ENCODE measurements around the gene PTPRT. TPM values are rescaled to one million over a fixed set of nuclear protein-coding genes. Genes with fewer than 3 reads are reported as not detected.

PTPRT gene
- total RNA-seq, 6 donors from 2014 or later, result 0.20 to 7.1 (median 3.8) TPM

- Histone ChIP-seq H3K27me3 (no peaks in the 10 kb centered on the region), H3K9me3 (peaks cover 0 to 5% (median 0%) of the 10 kb centered on the region in 4 donors), H3K4me1 (no peaks in the 10 kb centered on the region), H3K4me3 (no peak overlapping the region), H3K36me3 (no peaks in the 10 kb centered on the region), H3K27ac (no peak overlapping the region)
- no peak for DNase-seq
- 89 to 92% methylated on average over 4 of the region's 4 CpGs for WGBS, 2 donors
- no peak for ATAC-seq (ENCODE audit: low FRiP score in 2 of 2)
- no peak for TF ChIP-seq EP300 (IDR thresholded peaks at IDR 0.05)
Measured at GRCh38 chr20:42741906-42742305, 447.8 kb downstream of the PTPRT start.

- Histone ChIP-seq H3K4me3 (no peak overlapping the region), H3K27ac (no peak overlapping the region), H3K27me3 (no peaks in the 10 kb centered on the region), H3K4me1 (no peaks in the 10 kb centered on the region), H3K36me3 (no peaks in the 10 kb centered on the region), H3K9me3 (peaks cover 0 to 5% (median 0%) of the 10 kb centered on the region in 4 donors)
- ATAC-seq (ENCODE audit: low FRiP score in 2 of 2), result no peak
- DNase-seq, result no peak
- no peak for TF ChIP-seq POLR2A (IDR thresholded peaks at IDR 0.05)
- TF ChIP-seq POLR2AphosphoS5 (IDR thresholded peaks at IDR 0.05), result no peak
- TF ChIP-seq EP300 (IDR thresholded peaks at IDR 0.05), result no peak
- TF ChIP-seq CTCF (IDR thresholded peaks at IDR 0.05), result no peak
- 53 to 61% methylated on average over 6 of the region's 6 CpGs for WGBS, 2 donors
Measured at GRCh38 chr20:42740226-42740870, 449.4 kb downstream of the PTPRT start.

- 71 to 78% methylated on average over 3 of the region's 3 CpGs for WGBS, 2 donors
- no peak for DNase-seq
- peak in 1 of 2 donors; percentile 56 for ATAC-seq (ENCODE audit: low FRiP score in 2 of 2)
- no peaks in the 10 kb centered on the region for H3K27me3 ChIP-seq
- no peak overlapping the region for H3K27ac ChIP-seq
- peaks cover 0 to 5% (median 0%) of the 10 kb centered on the region in 4 donors for H3K9me3 ChIP-seq
- H3K36me3 ChIP-seq, result no peaks in the 10 kb centered on the region
- TF ChIP-seq POLR2A (IDR thresholded peaks at IDR 0.05), result no peak
- no peak for TF ChIP-seq POLR2AphosphoS5 (IDR thresholded peaks at IDR 0.05)
- no peak for TF ChIP-seq EP300 (IDR thresholded peaks at IDR 0.05)
- no peak for TF ChIP-seq CTCF (IDR thresholded peaks at IDR 0.05)
- H3K4me1 ChIP-seq, result no peaks in the 10 kb centered on the region
- H3K4me3 ChIP-seq, result no peak overlapping the region
Measured at GRCh38 chr20:42739683-42740082, 450.0 kb downstream of the PTPRT start.

- Histone ChIP-seq H3K27me3 (no peaks in the 10 kb centered on the region), H3K9me3 (no peaks in the 10 kb centered on the region), H3K27ac (no peak overlapping the region), H3K4me1 (no peaks in the 10 kb centered on the region), H3K36me3 (no peaks in the 10 kb centered on the region), H3K4me3 (no peak overlapping the region)
- 78 to 87% methylated on average over 3 to 7 of the region's 7 CpGs for WGBS, 2 donors
- TF ChIP-seq CTCF (IDR thresholded peaks at IDR 0.05) (no peak), EP300 (IDR thresholded peaks at IDR 0.05) (no peak), POLR2AphosphoS5 (IDR thresholded peaks at IDR 0.05) (no peak), POLR2A (IDR thresholded peaks at IDR 0.05) (no peak)
- DNase-seq (peak in 1 of 2 donors; percentile 13), ATAC-seq (ENCODE audit: low FRiP score in 2 of 2) (no peak)
Measured at GRCh38 chr20:42735539-42735938, 454.2 kb downstream of the PTPRT start.

- no peak for TF ChIP-seq POLR2A (IDR thresholded peaks at IDR 0.05)
- no peak for TF ChIP-seq CTCF (IDR thresholded peaks at IDR 0.05)
- TF ChIP-seq POLR2AphosphoS5 (IDR thresholded peaks at IDR 0.05), result no peak
- TF ChIP-seq EP300 (IDR thresholded peaks at IDR 0.05), result no peak
- Histone ChIP-seq H3K9me3 (no peaks in the 10 kb centered on the region), H3K4me3 (no peak overlapping the region), H3K4me1 (no peaks in the 10 kb centered on the region), H3K36me3 (no peaks in the 10 kb centered on the region), H3K27ac (no peak overlapping the region), H3K27me3 (no peaks in the 10 kb centered on the region)
- WGBS, 2 donors, result 75 to 83% methylated on average over 5 of the region's 5 CpGs
- ATAC-seq (ENCODE audit: low FRiP score in 2 of 2) (peak in 1 of 2 donors; percentile 53), DNase-seq (no peak)
Measured at GRCh38 chr20:42734660-42735368, 454.9 kb downstream of the PTPRT start.
